Measurements from ENCODE around the gene NEK6. TPM values are rescaled to one million over a fixed set of nuclear protein-coding genes. Genes with fewer than 3 reads are reported as not detected.

Gene NEK6
- total RNA-seq, 5 donors from 2014 or later (not counting 1 experiment from before 2014, with no cell fraction given) = 5.9 to 12.5 (median 10.4) TPM

GRCh38 chr9:124321416-124321815 lies 63.7 kb downstream of the NEK6 start:
- no peak for DNase-seq
- ChIA-PET CTCF (no interaction called here), POLR2A (no interaction called here)
- H3K9me3 Mint-ChIP-seq = no peaks in the 10 kb centered on the region
- peaks cover 11% of the 10 kb centered on the region for H3K36me3 Mint-ChIP-seq
- WGBS (ENCODE audit: insufficient coverage) = 91% methylated on average over 11 of the region's 12 CpGs
- peaks cover 0 to 4% of the 10 kb centered on the region in 2 experiments for H3K27me3 ChIP-seq (replicated peaks in 1 of 2; ENCODE audit: control insufficient read depth in 2 of 2, extremely low read depth in 1 of 2, insufficient read depth in 2 of 2, low read length in 1 of 2)
- no peaks in the 10 kb centered on the region for H3K27me3 Mint-ChIP-seq
- H3K27ac ChIP-seq (ENCODE audit: low read length) = no peak overlapping the region
- no peak overlapping the region for H3K4me3 ChIP-seq (ENCODE audit: control insufficient read depth in 1 of 2, extremely low read depth in 1 of 2, low read length in 1 of 2)
- H3K4me1 Mint-ChIP-seq = peaks cover 0 to 4% (median 0%) of the 10 kb centered on the region in 3 donors
- H3K27ac Mint-ChIP-seq = no peak overlapping the region
- H3K36me3 ChIP-seq (ENCODE audit: control insufficient read depth in 2 of 2, extremely low read depth in 1 of 2, insufficient read depth in 1 of 2, low read length in 1 of 2) = peaks cover 0 to 7% of the 10 kb centered on the region in 2 donors
- H3K4me3 Mint-ChIP-seq = no peak overlapping the region
- no peaks in the 10 kb centered on the region for H3K9me3 ChIP-seq
- ATAC-seq (replicated peaks in 1 of 4) = no peak
- peaks cover 0 to 12% of the 10 kb centered on the region in 2 experiments for H3K4me1 ChIP-seq (ENCODE audit: control insufficient read depth in 1 of 2, extremely low read depth in 1 of 2, insufficient read depth in 2 of 2, low read length in 2 of 2)

- DNase-seq = no peak
- Mint-ChIP-seq H3K36me3 (peaks cover 8% of the 10 kb centered on the region), H3K27me3 (no peaks in the 10 kb centered on the region), H3K4me3 (no peak overlapping the region), H3K27ac (no peak overlapping the region), H3K9me3 (no peaks in the 10 kb centered on the region), H3K4me1 (peaks cover 0 to 4% (median 0%) of the 10 kb centered on the region in 3 donors)
- peaks cover 0 to 4% of the 10 kb centered on the region in 2 experiments for H3K27me3 ChIP-seq (replicated peaks in 1 of 2; ENCODE audit: control insufficient read depth in 2 of 2, extremely low read depth in 1 of 2, insufficient read depth in 2 of 2, low read length in 1 of 2)
- ChIA-PET CTCF (no interaction called here), POLR2A (no interaction called here)
- no peaks in the 10 kb centered on the region for H3K9me3 ChIP-seq
- ATAC-seq (replicated peaks in 1 of 4) = no peak
- H3K4me1 ChIP-seq (ENCODE audit: control insufficient read depth in 1 of 2, extremely low read depth in 1 of 2, insufficient read depth in 2 of 2, low read length in 2 of 2) = peaks cover 0 to 12% of the 10 kb centered on the region in 2 experiments
- peaks cover 0 to 7% of the 10 kb centered on the region in 2 donors for H3K36me3 ChIP-seq (ENCODE audit: control insufficient read depth in 2 of 2, extremely low read depth in 1 of 2, insufficient read depth in 1 of 2, low read length in 1 of 2)
- H3K4me3 ChIP-seq (ENCODE audit: control insufficient read depth in 1 of 2, extremely low read depth in 1 of 2, low read length in 1 of 2) = no peak overlapping the region
- H3K27ac ChIP-seq (ENCODE audit: low read length) = no peak overlapping the region
- WGBS (ENCODE audit: insufficient coverage) = 86% methylated on average over 3 of the region's 4 CpGs
Measured at GRCh38 chr9:124321935-124322334, 64.2 kb downstream of the NEK6 start.

GRCh38 chr9:124322618-124323432 lies 65.1 kb downstream of the NEK6 start:
- Mint-ChIP-seq H3K27me3 (no peaks in the 10 kb centered on the region), H3K27ac (no peak overlapping the region), H3K36me3 (peaks cover 3% of the 10 kb centered on the region), H3K4me3 (no peak overlapping the region), H3K4me1 (peaks cover 0 to 4% (median 0%) of the 10 kb centered on the region in 3 donors), H3K9me3 (no peaks in the 10 kb centered on the region)
- POLR2A ChIA-PET = no interaction called here
- DNase-seq (no peak), ATAC-seq (replicated peaks in 1 of 4) (no peak)
- CTCF ChIA-PET = no interaction called here
- WGBS (ENCODE audit: insufficient coverage) = 86% methylated on average over 16 of the region's 18 CpGs
- H3K27me3 ChIP-seq (replicated peaks in 1 of 2; ENCODE audit: control insufficient read depth in 2 of 2, extremely low read depth in 1 of 2, insufficient read depth in 2 of 2, low read length in 1 of 2) = peaks cover 0 to 4% of the 10 kb centered on the region in 2 experiments
- no peak overlapping the region for H3K4me3 ChIP-seq (ENCODE audit: control insufficient read depth in 1 of 2, extremely low read depth in 1 of 2, low read length in 1 of 2)
- H3K9me3 ChIP-seq = no peaks in the 10 kb centered on the region
- H3K4me1 ChIP-seq (ENCODE audit: control insufficient read depth in 1 of 2, extremely low read depth in 1 of 2, insufficient read depth in 2 of 2, low read length in 2 of 2) = peaks cover 0 to 12% of the 10 kb centered on the region in 2 experiments
- H3K36me3 ChIP-seq (ENCODE audit: control insufficient read depth in 2 of 2, extremely low read depth in 1 of 2, insufficient read depth in 1 of 2, low read length in 1 of 2) = peaks cover 0 to 10% of the 10 kb centered on the region in 2 donors
- H3K27ac ChIP-seq (ENCODE audit: low read length) = no peak overlapping the region

- Histone ChIP-seq H3K27me3 (replicated peaks in 1 of 2; ENCODE audit: control insufficient read depth in 2 of 2, extremely low read depth in 1 of 2, insufficient read depth in 2 of 2, low read length in 1 of 2) (peaks cover 0 to 4% of the 10 kb centered on the region in 2 experiments), H3K9me3 (no peaks in the 10 kb centered on the region), H3K36me3 (ENCODE audit: control insufficient read depth in 2 of 2, extremely low read depth in 1 of 2, insufficient read depth in 1 of 2, low read length in 1 of 2) (peaks cover 0 to 10% of the 10 kb centered on the region in 2 donors), H3K27ac (ENCODE audit: low read length) (no peak overlapping the region), H3K4me3 (ENCODE audit: control insufficient read depth in 1 of 2, extremely low read depth in 1 of 2, low read length in 1 of 2) (no peak overlapping the region), H3K4me1 (ENCODE audit: control insufficient read depth in 1 of 2, extremely low read depth in 1 of 2, insufficient read depth in 2 of 2, low read length in 2 of 2) (peaks cover 0 to 12% of the 10 kb centered on the region in 2 experiments)
- Mint-ChIP-seq H3K27me3 (no peaks in the 10 kb centered on the region), H3K4me3 (no peak overlapping the region), H3K9me3 (no peaks in the 10 kb centered on the region), H3K36me3 (peaks cover 3% of the 10 kb centered on the region), H3K27ac (no peak overlapping the region), H3K4me1 (peaks cover 0 to 4% (median 0%) of the 10 kb centered on the region in 3 donors)
- ATAC-seq (replicated peaks in 1 of 4) = no peak
- WGBS (ENCODE audit: insufficient coverage) = 92% methylated on average over 9 of the region's 10 CpGs
- POLR2A ChIA-PET = no interaction called here
- CTCF ChIA-PET = no interaction called here
- no peak for DNase-seq
Measured at GRCh38 chr9:124323904-124324303, 66.2 kb downstream of the NEK6 start.

- Histone ChIP-seq H3K4me3 (ENCODE audit: control insufficient read depth in 1 of 2, extremely low read depth in 1 of 2, low read length in 1 of 2) (no peak overlapping the region), H3K4me1 (ENCODE audit: control insufficient read depth in 1 of 2, extremely low read depth in 1 of 2, insufficient read depth in 2 of 2, low read length in 2 of 2) (peaks cover 0 to 5% of the 10 kb centered on the region in 2 experiments), H3K36me3 (ENCODE audit: control insufficient read depth in 2 of 2, extremely low read depth in 1 of 2, insufficient read depth in 1 of 2, low read length in 1 of 2) (peaks cover 0 to 15% of the 10 kb centered on the region in 2 donors), H3K27me3 (replicated peaks in 1 of 2; ENCODE audit: control insufficient read depth in 2 of 2, extremely low read depth in 1 of 2, insufficient read depth in 2 of 2, low read length in 1 of 2) (no peaks in the 10 kb centered on the region), H3K9me3 (no peaks in the 10 kb centered on the region), H3K27ac (ENCODE audit: low read length) (no peak overlapping the region)
- DNase-seq = no peak
- no peak overlapping the region for H3K27ac Mint-ChIP-seq
- peaks cover 0 to 2% (median 0%) of the 10 kb centered on the region in 3 donors for H3K4me1 Mint-ChIP-seq
- no peak for ATAC-seq (replicated peaks in 1 of 4)
- H3K9me3 Mint-ChIP-seq = no peaks in the 10 kb centered on the region
- H3K36me3 Mint-ChIP-seq = no peaks in the 10 kb centered on the region
- no peaks in the 10 kb centered on the region for H3K27me3 Mint-ChIP-seq
- WGBS (ENCODE audit: insufficient coverage) = 92% methylated on average over 4 of the region's 6 CpGs
- ChIA-PET POLR2A (no interaction called here), CTCF (no interaction called here)
- no peak overlapping the region for H3K4me3 Mint-ChIP-seq
Measured at GRCh38 chr9:124325816-124326215, 68.1 kb downstream of the NEK6 start.

- no peak for ATAC-seq (replicated peaks in 1 of 4)
- Mint-ChIP-seq H3K4me1 (peaks cover 0 to 2% (median 0%) of the 10 kb centered on the region in 3 donors), H3K4me3 (no peak overlapping the region), H3K27me3 (no peaks in the 10 kb centered on the region), H3K36me3 (no peaks in the 10 kb centered on the region), H3K27ac (no peak overlapping the region), H3K9me3 (no peaks in the 10 kb centered on the region)
- ChIA-PET POLR2A (no interaction called here), CTCF (no interaction called here)
- no peak overlapping the region for H3K4me3 ChIP-seq (ENCODE audit: control insufficient read depth in 1 of 2, extremely low read depth in 1 of 2, low read length in 1 of 2)
- H3K36me3 ChIP-seq (ENCODE audit: control insufficient read depth in 2 of 2, extremely low read depth in 1 of 2, insufficient read depth in 1 of 2, low read length in 1 of 2) = peaks cover 0 to 14% of the 10 kb centered on the region in 2 donors
- DNase-seq = no peak
- WGBS (ENCODE audit: insufficient coverage) = 96% methylated on average over 20 of the region's 21 CpGs
- H3K4me1 ChIP-seq (ENCODE audit: control insufficient read depth in 1 of 2, extremely low read depth in 1 of 2, insufficient read depth in 2 of 2, low read length in 2 of 2) = peaks cover 0 to 5% of the 10 kb centered on the region in 2 experiments
- no peaks in the 10 kb centered on the region for H3K9me3 ChIP-seq
- no peak overlapping the region for H3K27ac ChIP-seq (ENCODE audit: low read length)
- no peaks in the 10 kb centered on the region for H3K27me3 ChIP-seq (replicated peaks in 1 of 2; ENCODE audit: control insufficient read depth in 2 of 2, extremely low read depth in 1 of 2, insufficient read depth in 2 of 2, low read length in 1 of 2)
Measured at GRCh38 chr9:124326378-124326777, 68.6 kb downstream of the NEK6 start.
